Measurements from ENCODE around the gene ABT1.

ABT1 gene

GRCh38 chr6:26575494-26575939, 21.2 kb upstream of the ABT1 start:
- DNase-seq: peak in 1 of 2 experiments; percentile 26

GRCh38 chr6:26576407-26576843, 20.3 kb upstream of the ABT1 start:
- peak; percentile 40 to 54 for DNase-seq

- DNase-seq: peak; percentile 57 to 59
These were observed 19.6 kb upstream of the ABT1 start for GRCh38 chr6:26576929-26577719.

GRCh38 chr6:26577720-26578072, 19.1 kb upstream of the ABT1 start:
- DNase-seq: no peak

- DNase-seq: no peak
These were observed 18.5 kb upstream of the ABT1 start for GRCh38 chr6:26578279-26578678.

- DNase-seq: no peak
These were observed 18.0 kb upstream of the ABT1 start for GRCh38 chr6:26578741-26579140.

GRCh38 chr6:26581164-26581915, 15.4 kb upstream of the ABT1 start:
- no peak for DNase-seq

- DNase-seq: no peak
These were observed 7.8 kb upstream of the ABT1 start for GRCh38 chr6:26588965-26589364.

GRCh38 chr6:26592649-26593048, 4.1 kb upstream of the ABT1 start:
- DNase-seq: peak; percentile 47 to 49

- no peak for DNase-seq
These were observed 3.2 kb upstream of the ABT1 start for GRCh38 chr6:26593278-26594130.

GRCh38 chr6:26594131-26594498, 2.6 kb upstream of the ABT1 start:
- DNase-seq: no peak

- peak in 1 of 2 experiments; percentile 19 for DNase-seq
These were observed 1.8 kb upstream of the ABT1 start for GRCh38 chr6:26594730-26595632.

GRCh38 chr6:26595669-26596269, 984 bp upstream of the ABT1 start:
- peak; percentile 85 to 87 for DNase-seq

- no peak for DNase-seq
These were observed 625 bp downstream of the ABT1 start for GRCh38 chr6:26597389-26597766.

GRCh38 chr6:26597821-26598220, 1.1 kb downstream of the ABT1 start:
- DNase-seq: no peak

- no peak for DNase-seq
These were observed 1.5 kb downstream of the ABT1 start for GRCh38 chr6:26598267-26598666.

GRCh38 chr6:26599134-26599533, 2.4 kb downstream of the ABT1 start:
- no peak for DNase-seq

GRCh38 chr6:26599591-26599990, 2.8 kb downstream of the ABT1 start:
- DNase-seq: no peak

- no peak for DNase-seq
These were observed 4.0 kb downstream of the ABT1 start for GRCh38 chr6:26600759-26601158.

- no peak for DNase-seq
These were observed 5.5 kb downstream of the ABT1 start for GRCh38 chr6:26602262-26602661.

- no peak for DNase-seq
These were observed 7.3 kb downstream of the ABT1 start for GRCh38 chr6:26604026-26604425.

GRCh38 chr6:26604797-26605196, 8.0 kb downstream of the ABT1 start:
- no peak for DNase-seq

All from Kasumi-1 (cell line).